Trophoblast cell (in vitro differentiated cells and primary cell): ENCODE results near the gene CAPZB.

ENCODE experiments used
- DNase-seq, 2 donors: peaks; one replicate each; pipeline ENCODE4 v3.0.0-alpha.2; 2016
- H2AFZ ChIP-seq: 2 replicates; pipeline ENCODE4 v1.6.1; 2013; ENCODE audit warnings: low read length, moderate library complexity, mild to moderate bottlenecking; ENCODE audit not compliant: insufficient read depth, poor library complexity
- H2AK5ac ChIP-seq: 2 replicates; pipeline ENCODE4 v1.6.1; 2013; ENCODE audit warnings: mild to moderate bottlenecking, low read length
- H2BK120ac ChIP-seq: 2 replicates; pipeline ENCODE4 v1.6.1; 2013; ENCODE audit warnings: low read length, mild to moderate bottlenecking, moderate library complexity; ENCODE audit not compliant: insufficient read depth, poor library complexity
- H2BK12ac ChIP-seq: 2 replicates; pipeline ENCODE4 v1.6.1; 2013; ENCODE audit warnings: mild to moderate bottlenecking, low read length, moderate library complexity
- H2BK5ac ChIP-seq: 2 replicates; pipeline ENCODE4 v1.6.1; 2013; ENCODE audit warnings: low read length, low read depth, moderate library complexity, mild to moderate bottlenecking; ENCODE audit not compliant: poor library complexity
- H3K14ac ChIP-seq: 2 replicates; pipeline ENCODE4 v1.6.1; 2013; ENCODE audit warnings: mild to moderate bottlenecking, low read length
- H3K18ac ChIP-seq: 2 replicates; pipeline ENCODE4 v1.6.1; 2013; ENCODE audit warnings: mild to moderate bottlenecking, low read length
- H3K23ac ChIP-seq: 2 replicates; pipeline ENCODE4 v1.6.1; 2013; ENCODE audit warnings: low read length
- H3K27ac ChIP-seq: 2 replicates; pipeline ENCODE4 v1.5.1; 2013; ENCODE audit warnings: low read depth, mild to moderate bottlenecking, inconsistent platforms, low read length, moderate library complexity
- H3K27me3 ChIP-seq: 2 replicates; pipeline ENCODE4 v1.6.1; 2013; ENCODE audit warnings: inconsistent platforms, mild to moderate bottlenecking, low read length, moderate library complexity; ENCODE audit not compliant: insufficient read depth
- H3K36me3 ChIP-seq, 2 experiments: 1 replicate in 1 of 2; 2 replicates in 1 of 2; pipeline ENCODE4 v1.6.1; 2013; ENCODE audit warnings: low read length in 2 of 2, mild to moderate bottlenecking in 2 of 2, moderate library complexity in 1 of 2; ENCODE audit not compliant: insufficient read depth in 2 of 2, control insufficient read depth in 1 of 2
- H3K4ac ChIP-seq: 2 replicates; pipeline ENCODE4 v1.6.1; 2013; ENCODE audit warnings: low read depth, mild to moderate bottlenecking, low read length, moderate library complexity
- H3K4me1 ChIP-seq, 2 experiments: 1 replicate in 1 of 2; 2 replicates in 1 of 2; pipeline ENCODE4 v1.6.1; 2013; ENCODE audit warnings: low read length in 2 of 2, mild to moderate bottlenecking in 2 of 2, moderate library complexity in 1 of 2; ENCODE audit not compliant: insufficient read depth in 2 of 2, control insufficient read depth in 1 of 2
- H3K4me2 ChIP-seq: 2 replicates; pipeline ENCODE4 v1.6.1; 2013; ENCODE audit warnings: inconsistent platforms, mild to moderate bottlenecking, low read length, moderate library complexity
- H3K4me3 ChIP-seq: 2 replicates; pipeline ENCODE4 v1.5.1; 2013; ENCODE audit warnings: mild to moderate bottlenecking, low read depth, low read length, inconsistent platforms
- H3K79me1 ChIP-seq: one replicate; pipeline ENCODE4 v1.6.1; 2013; ENCODE audit warnings: low read length
- H3K79me2 ChIP-seq: 2 replicates; pipeline ENCODE4 v1.6.1; 2013; ENCODE audit warnings: low read length, mild to moderate bottlenecking; ENCODE audit not compliant: control insufficient read depth, insufficient read depth, poor library complexity
- H3K9ac ChIP-seq: 2 replicates; pipeline ENCODE4 v1.6.1; 2013; ENCODE audit warnings: mild to moderate bottlenecking, low read length
- H3K9me3 ChIP-seq: 2 replicates; pipeline ENCODE4 v1.6.1; 2013; ENCODE audit warnings: low read depth, mild to moderate bottlenecking, control low read depth, inconsistent platforms, low read length; ENCODE audit not compliant: insufficient read depth
- H4K12ac ChIP-seq: 2 replicates; pipeline ENCODE4 v1.6.1; 2013; ENCODE audit warnings: low read depth, mild to moderate bottlenecking, low read length, moderate library complexity
- H4K8ac ChIP-seq: 2 replicates; pipeline ENCODE4 v1.6.1; 2013; ENCODE audit warnings: low read depth, mild to moderate bottlenecking, low read length, moderate library complexity
- H4K91ac ChIP-seq: one replicate; pipeline ENCODE4 v1.6.1; 2013; ENCODE audit warnings: low read depth, mild to moderate bottlenecking, low read length, moderate library complexity
- WGBS: extraction: QIAGEN DNeasy Blood & Tissue Kit; methylation state at CpG from one replicate; pipeline ENCODE4 v1.1.7; 2013; ENCODE audit warnings: missing lambda C conversion rate; ENCODE audit not compliant: insufficient read length, insufficient coverage; ENCODE audit errors: extremely low coverage; 5-methylcytosine and 5-hydroxymethylcytosine counted together

CAPZB gene

DNA sequence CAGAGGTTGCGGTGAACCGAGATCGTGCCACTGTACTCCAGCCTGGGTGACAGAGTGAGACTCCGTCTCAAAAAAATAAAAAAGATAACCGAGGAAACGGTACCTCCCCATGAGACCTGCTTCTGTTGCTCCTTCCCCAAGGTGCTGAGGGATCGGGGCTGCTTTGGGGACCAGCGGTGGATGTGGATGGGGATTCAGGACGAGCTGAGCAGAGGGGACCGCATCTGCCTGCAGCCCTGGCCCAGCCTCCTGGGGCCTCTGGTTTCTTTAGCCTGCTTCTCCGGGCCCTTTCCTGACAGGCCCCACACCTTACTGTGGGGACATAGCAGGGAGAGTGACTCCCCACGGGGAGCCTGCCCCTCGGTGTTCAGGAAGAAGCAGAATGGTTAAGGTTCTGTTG lies 156.2 kb downstream of the CAPZB start:
- DNase-seq = no peak
- Histone ChIP-seq H3K4me1 (peaks cover 2 to 4% of the 10 kb centered on the region in 2 experiments), H3K27ac (no peak overlapping the region), H3K79me1 (no peaks in the 10 kb centered on the region), H2AFZ (no peak overlapping the region), H3K4ac (no peak overlapping the region), H2BK12ac (no peak overlapping the region), H3K23ac (no peak overlapping the region), H3K9me3 (no peaks in the 10 kb centered on the region), H4K12ac (no peak overlapping the region), H2BK5ac (no peak overlapping the region), H4K91ac (no peak overlapping the region), H4K8ac (no peak overlapping the region), H3K14ac (no peak overlapping the region), H3K4me3 (no peak overlapping the region), H3K4me2 (no peak overlapping the region), H2AK5ac (no peak overlapping the region), H3K18ac (no peak overlapping the region), H3K36me3 (peaks cover 45 to 55% of the 10 kb centered on the region in 2 experiments), H3K9ac (no peak overlapping the region), H2BK120ac (no peak overlapping the region), H3K27me3 (no peaks in the 10 kb centered on the region), H3K79me2 (no peaks in the 10 kb centered on the region)
- no CpG with 5 or more reads among the region's 13 CpGs for WGBS

DNA sequence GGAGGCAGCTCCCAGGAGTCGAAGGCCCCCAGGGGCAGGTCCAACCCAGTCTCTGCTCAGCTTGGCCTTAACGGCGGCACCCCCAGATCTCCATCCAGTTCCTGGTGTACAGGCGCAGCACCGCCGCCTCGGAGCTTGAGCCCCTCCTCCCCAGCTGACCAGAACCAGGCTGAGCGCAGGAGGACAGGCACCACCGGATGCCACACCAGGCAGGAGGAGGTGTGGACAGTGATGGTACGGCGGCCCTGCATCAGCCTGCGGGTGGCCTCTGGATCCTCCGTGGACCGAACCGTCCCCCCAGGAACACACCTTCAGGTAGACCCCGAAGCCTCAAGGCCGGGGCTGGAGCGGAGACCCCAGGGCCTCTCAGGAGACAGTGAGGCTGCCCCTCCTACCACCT lies 156.9 kb downstream of the CAPZB start:
- Histone ChIP-seq H3K27me3 (no peaks in the 10 kb centered on the region), H3K14ac (no peak overlapping the region), H2BK120ac (no peak overlapping the region), H3K36me3 (peaks cover 52 to 62% of the 10 kb centered on the region in 2 experiments), H4K91ac (no peak overlapping the region), H4K8ac (no peak overlapping the region), H3K79me1 (no peaks in the 10 kb centered on the region), H3K79me2 (no peaks in the 10 kb centered on the region), H3K23ac (no peak overlapping the region), H3K4me3 (no peak overlapping the region), H2AK5ac (no peak overlapping the region), H3K4me1 (peaks cover 0 to 4% of the 10 kb centered on the region in 2 experiments), H3K27ac (no peak overlapping the region), H3K9ac (no peak overlapping the region), H3K9me3 (no peaks in the 10 kb centered on the region), H3K4ac (no peak overlapping the region), H3K4me2 (no peak overlapping the region), H4K12ac (no peak overlapping the region), H2BK12ac (no peak overlapping the region), H2BK5ac (no peak overlapping the region), H2AFZ (no peak overlapping the region), H3K18ac (no peak overlapping the region)
- no CpG with 5 or more reads among the region's 18 CpGs for WGBS
- no peak for DNase-seq

DNA sequence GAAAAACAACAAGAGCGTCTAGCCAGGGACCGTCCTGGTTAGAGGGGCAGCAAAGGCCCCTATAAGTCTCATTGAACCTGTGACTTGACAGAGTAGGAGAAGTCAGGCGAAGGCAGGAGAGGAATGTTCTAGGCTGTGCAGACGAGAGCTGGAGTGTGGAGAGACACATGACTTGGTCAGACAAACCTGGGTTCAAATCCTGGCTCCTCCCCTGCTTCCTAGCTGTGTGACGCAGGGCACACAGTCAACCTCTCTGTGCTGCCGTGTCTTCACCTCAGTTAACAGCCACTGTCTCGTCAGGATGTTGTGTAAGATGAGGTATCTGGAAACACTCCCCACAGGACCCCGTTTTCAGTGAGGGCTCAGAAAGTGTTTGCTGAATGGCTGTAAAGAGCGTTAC lies 157.6 kb downstream of the CAPZB start:
- no CpG with 5 or more reads among the region's 9 CpGs for WGBS
- no peak overlapping the region for H4K12ac ChIP-seq

DNA sequence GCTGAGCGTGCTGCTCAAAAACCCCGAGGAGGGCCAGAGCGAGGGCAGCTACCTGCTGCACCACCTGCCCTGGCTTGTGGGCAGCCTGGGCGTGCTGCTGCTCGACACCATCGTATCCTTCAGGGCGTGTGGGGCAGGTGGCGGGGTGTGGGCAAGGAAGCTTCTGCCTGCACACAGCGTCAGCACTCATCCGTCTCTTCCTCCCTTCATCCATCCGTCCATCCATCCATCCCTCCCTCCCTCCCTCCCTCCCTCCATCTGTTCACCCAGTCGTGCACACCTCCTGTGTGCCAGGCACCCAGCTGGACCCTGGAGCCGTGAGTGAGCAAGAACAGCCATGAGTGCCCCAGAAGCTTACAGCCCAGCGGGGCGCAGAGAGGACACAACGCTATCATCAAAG lies 158.0 kb downstream of the CAPZB start:
- H3K9me3 ChIP-seq = no peaks in the 10 kb centered on the region
- no peak overlapping the region for H4K91ac ChIP-seq
- no peak overlapping the region for H2AFZ ChIP-seq
- no peak overlapping the region for H3K27ac ChIP-seq
- H3K4me3 ChIP-seq = no peak overlapping the region
- no peak overlapping the region for H2BK5ac ChIP-seq
- no peak overlapping the region for H3K14ac ChIP-seq
- no peak overlapping the region for H2BK120ac ChIP-seq
- no peak overlapping the region for H4K12ac ChIP-seq
- no peak overlapping the region for H3K23ac ChIP-seq
- no peak overlapping the region for H3K18ac ChIP-seq
- H2BK12ac ChIP-seq = no peak overlapping the region
- no peak for DNase-seq
- no peak overlapping the region for H2AK5ac ChIP-seq
- H4K8ac ChIP-seq = no peak overlapping the region
- H3K79me2 ChIP-seq = no peaks in the 10 kb centered on the region
- H3K36me3 ChIP-seq = peaks cover 56 to 63% of the 10 kb centered on the region in 2 experiments
- no peaks in the 10 kb centered on the region for H3K79me1 ChIP-seq
- H3K4ac ChIP-seq = no peak overlapping the region
- peaks cover 0 to 4% of the 10 kb centered on the region in 2 experiments for H3K4me1 ChIP-seq
- no peak overlapping the region for H3K9ac ChIP-seq
- no peak overlapping the region for H3K4me2 ChIP-seq
- no peaks in the 10 kb centered on the region for H3K27me3 ChIP-seq
- no CpG with 5 or more reads among the region's 16 CpGs for WGBS

More for the DNA sequence above, 157.6 kb downstream of the CAPZB start:
- H2AK5ac ChIP-seq = no peak overlapping the region
- no peaks in the 10 kb centered on the region for H3K79me1 ChIP-seq
- H2BK120ac ChIP-seq = no peak overlapping the region
- no peaks in the 10 kb centered on the region for H3K27me3 ChIP-seq
- H3K9me3 ChIP-seq = no peaks in the 10 kb centered on the region
- H4K91ac ChIP-seq = no peak overlapping the region
- H3K27ac ChIP-seq = no peak overlapping the region
- no peak overlapping the region for H4K8ac ChIP-seq
- no peak for DNase-seq
- no peak overlapping the region for H3K23ac ChIP-seq
- no peak overlapping the region for H3K9ac ChIP-seq
- no peak overlapping the region for H3K4me3 ChIP-seq
- peaks cover 0 to 4% of the 10 kb centered on the region in 2 experiments for H3K4me1 ChIP-seq
- H3K36me3 ChIP-seq = peaks cover 53 to 62% of the 10 kb centered on the region in 2 experiments
- H2AFZ ChIP-seq = no peak overlapping the region
- H3K4me2 ChIP-seq = no peak overlapping the region
- no peak overlapping the region for H2BK12ac ChIP-seq
- no peak overlapping the region for H3K18ac ChIP-seq
- H2BK5ac ChIP-seq = no peak overlapping the region
- no peak overlapping the region for H3K14ac ChIP-seq
- no peaks in the 10 kb centered on the region for H3K79me2 ChIP-seq
- H3K4ac ChIP-seq = no peak overlapping the region
